Mucosa of rectum (tissue), 2 donors: ENCODE results near the gene ABHD16A.

Source experiments
- H3K27ac ChIP-seq, 2 donors: one replicate each; pipeline ENCODE4 v1.7.0; 2013; ENCODE audit warnings: inconsistent platforms in 2 of 2, low read depth in 2 of 2, low read length in 2 of 2
- H3K27me3 ChIP-seq, 2 donors: one replicate each; pipeline ENCODE4 v1.7.0; 2013; ENCODE audit warnings: low read length in 2 of 2; ENCODE audit not compliant: control insufficient read depth in 2 of 2, insufficient read depth in 2 of 2
- H3K36me3 ChIP-seq, 2 donors: one replicate each; pipeline ENCODE4 v1.7.0; 2013; ENCODE audit warnings: low read length in 2 of 2; ENCODE audit not compliant: control insufficient read depth in 2 of 2, insufficient read depth in 2 of 2
- H3K4me1 ChIP-seq, 2 donors: one replicate each; pipeline ENCODE4 v1.7.0; 2013; ENCODE audit warnings: low read length in 2 of 2, mild to moderate bottlenecking in 1 of 2; ENCODE audit not compliant: control insufficient read depth in 2 of 2, insufficient read depth in 2 of 2
- H3K4me3 ChIP-seq, 2 donors: one replicate each; pipeline ENCODE4 v1.7.0; 2013; ENCODE audit warnings: low read length in 2 of 2
- H3K9ac ChIP-seq, 2 donors: one replicate each; pipeline ENCODE4 v1.7.0; 2013; ENCODE audit warnings: low read length in 2 of 2, low read depth in 1 of 2, mild to moderate bottlenecking in 1 of 2
- H3K9me3 ChIP-seq, 2 donors: one replicate each; pipeline ENCODE4 v1.7.0; 2013; ENCODE audit warnings: low read length in 2 of 2; ENCODE audit not compliant: control insufficient read depth in 2 of 2
- donor health status: healthy.
- donor health status: Normal muscosa, but diverticular disease.

The ABHD16A gene

DNA sequence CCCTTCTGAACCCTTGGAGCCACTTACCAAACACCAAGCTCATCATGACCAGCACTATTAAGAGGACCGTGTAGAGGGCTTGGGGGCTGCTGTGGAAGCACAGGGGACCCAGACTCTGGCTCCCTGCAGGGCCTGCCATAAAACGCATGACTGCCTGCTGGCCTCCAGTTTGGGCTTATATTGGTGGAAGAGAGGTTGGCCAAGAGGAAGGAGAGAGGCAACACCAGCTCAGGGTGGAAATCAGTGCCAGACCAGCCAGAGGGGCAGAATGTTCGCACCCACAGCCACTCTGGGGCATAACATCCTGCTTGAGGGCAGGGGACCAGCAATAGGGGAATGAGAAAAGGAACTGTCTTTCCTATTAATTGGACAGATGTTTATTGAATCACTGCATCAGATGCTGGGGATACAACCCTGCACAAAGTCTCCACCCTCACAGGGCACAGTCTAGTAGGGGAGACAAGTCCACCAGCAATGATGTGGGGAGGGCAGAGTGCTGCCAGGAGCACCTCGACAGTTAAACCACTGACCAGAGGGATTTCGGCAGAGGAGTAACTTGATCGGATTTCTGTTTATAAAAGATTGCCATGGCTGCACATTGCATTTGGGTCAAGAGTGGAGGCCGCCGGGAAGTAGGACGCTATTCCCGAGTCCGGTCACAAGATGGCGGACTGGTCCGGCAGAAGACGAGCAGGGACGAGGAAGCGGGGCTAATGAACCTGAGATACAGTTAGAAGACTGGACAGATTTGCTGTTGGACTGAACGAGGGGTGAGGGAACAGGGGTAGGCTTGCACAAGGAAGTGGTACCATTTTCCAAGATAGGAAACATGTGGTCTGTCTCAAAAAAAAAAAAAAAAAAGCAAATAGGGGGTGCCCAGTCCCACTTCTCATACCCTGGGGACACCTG, 22.6 kb downstream of the ABHD16A start, which contains the start of gene LY6G5C:
LY6G5C (minus strand) TSS at position 842 of the 909 bp plus-strand sequence; CDS start at position 148, 694 bp downstream.
- H3K4me1 ChIP-seq = peaks cover 10 to 13% of the 10 kb centered on the region in 2 donors
- H3K27ac ChIP-seq = peak within 1 kb of the TSS; percentile 65 to 69
- peak within 1 kb of the TSS; percentile 66 to 81 for H3K4me3 ChIP-seq
- H3K9ac ChIP-seq = peak within 1 kb of the TSS; percentile 75 to 78
- no peaks in the 10 kb centered on the region for H3K36me3 ChIP-seq
- H3K9me3 ChIP-seq = no peaks in the 10 kb centered on the region
- H3K27me3 ChIP-seq = no peaks in the 10 kb centered on the region

DNA sequence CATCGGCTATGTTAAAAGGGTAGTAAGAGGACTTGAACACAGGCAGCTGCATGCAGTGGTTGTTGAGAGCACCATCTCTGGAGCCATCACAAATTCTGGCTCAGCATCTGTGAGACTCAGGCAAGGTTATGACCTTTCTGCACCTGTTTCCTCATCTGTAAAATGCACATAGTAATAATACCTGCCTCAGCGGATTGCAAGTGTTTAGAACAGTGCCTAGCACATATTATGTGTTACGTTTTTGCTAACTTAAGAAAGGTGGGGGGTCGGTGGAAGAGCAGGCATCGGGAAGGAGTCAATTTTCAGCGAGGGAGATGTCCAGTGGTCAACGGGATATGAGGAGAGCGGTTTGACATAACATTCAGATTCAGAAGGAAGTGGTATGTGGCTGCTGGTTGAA, 25.2 kb downstream of the ABHD16A start:
- Histone ChIP-seq H3K9ac (no peak overlapping the region), H3K9me3 (no peaks in the 10 kb centered on the region), H3K27ac (no peak overlapping the region), H3K27me3 (no peaks in the 10 kb centered on the region), H3K4me3 (no peak overlapping the region), H3K4me1 (peaks cover 10 to 13% of the 10 kb centered on the region in 2 donors), H3K36me3 (peaks cover 3 to 4% of the 10 kb centered on the region in 2 donors)

DNA sequence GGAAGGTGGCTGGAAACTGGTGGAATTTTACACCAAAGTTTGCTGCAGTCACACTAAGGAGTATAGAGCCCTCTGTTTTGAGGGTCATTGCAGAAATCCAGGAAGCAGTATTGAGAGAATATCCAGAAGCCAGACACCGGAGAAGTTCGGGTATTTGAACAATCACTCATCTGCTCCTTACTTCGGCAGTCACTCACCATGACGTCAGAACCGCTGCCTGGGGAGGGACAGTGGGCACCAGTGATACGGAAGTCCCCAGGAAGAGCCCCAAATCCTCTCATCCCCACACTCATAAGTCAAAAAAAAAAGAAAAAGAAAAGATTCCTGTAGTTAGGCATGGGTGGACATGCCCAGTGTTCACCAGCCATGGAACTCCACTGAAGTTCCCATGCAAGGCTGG, 26.2 kb downstream of the ABHD16A start:
- Histone ChIP-seq H3K9ac (no peak overlapping the region), H3K4me1 (peaks cover 10 to 13% of the 10 kb centered on the region in 2 donors), H3K27ac (no peak overlapping the region), H3K9me3 (no peaks in the 10 kb centered on the region), H3K4me3 (no peak overlapping the region), H3K27me3 (no peaks in the 10 kb centered on the region), H3K36me3 (peaks cover 7 to 10% of the 10 kb centered on the region in 2 donors)

DNA sequence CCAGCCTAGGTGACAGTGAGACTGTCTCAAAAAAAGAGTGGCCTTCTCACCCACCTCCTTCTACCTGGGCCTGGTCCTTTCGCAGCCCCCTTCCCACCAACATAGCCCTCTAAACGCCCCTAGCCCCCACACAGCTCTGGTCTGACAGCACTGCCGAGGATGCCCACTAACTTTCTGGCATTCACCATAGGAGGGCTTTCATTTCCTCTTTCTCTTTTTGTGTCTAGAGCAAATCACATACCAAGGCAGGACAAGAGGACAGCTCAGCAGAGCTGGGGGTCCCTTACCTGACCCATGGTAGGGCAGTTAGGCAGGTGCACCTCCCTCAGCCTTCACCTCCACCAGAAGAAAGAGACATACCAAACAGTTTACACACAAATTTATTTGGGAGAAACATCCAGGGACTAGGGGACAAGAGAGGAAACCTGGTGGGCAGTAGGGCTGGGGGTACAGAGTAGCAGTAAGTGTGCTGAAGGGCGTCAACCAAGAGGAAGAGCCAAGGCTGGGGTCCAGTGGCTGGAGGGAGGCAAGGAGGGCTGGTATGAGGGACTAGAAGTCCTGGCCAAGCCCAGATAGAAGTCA, 26.7 kb downstream of the ABHD16A start:
- peaks cover 12 to 15% of the 10 kb centered on the region in 2 donors for H3K36me3 ChIP-seq
- no peaks in the 10 kb centered on the region for H3K27me3 ChIP-seq
- no peak overlapping the region for H3K9ac ChIP-seq
- H3K27ac ChIP-seq = no peak overlapping the region
- H3K4me3 ChIP-seq = no peak overlapping the region
- H3K4me1 ChIP-seq = peaks cover 7 to 11% of the 10 kb centered on the region in 2 donors
- no peaks in the 10 kb centered on the region for H3K9me3 ChIP-seq

DNA sequence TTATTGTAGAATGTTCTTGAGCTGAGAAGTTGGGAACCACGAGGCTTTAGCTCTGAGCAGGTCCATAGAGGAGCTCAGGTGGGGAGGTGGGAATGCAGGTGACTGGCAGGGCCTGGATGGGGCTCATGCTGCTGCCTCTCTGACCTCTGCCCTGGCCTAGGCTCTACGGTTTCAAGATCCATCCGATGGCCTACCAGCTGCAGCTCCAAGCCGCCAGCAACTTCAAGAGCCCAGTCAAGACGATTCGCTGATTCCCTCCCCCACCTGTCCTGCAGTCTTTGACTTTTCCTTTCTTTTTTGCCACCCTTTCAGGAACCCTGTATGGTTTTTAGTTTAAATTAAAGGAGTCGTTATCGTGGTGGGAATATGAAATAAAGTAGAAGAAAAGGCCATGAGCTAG, 33.4 kb downstream of the ABHD16A start, which contains the start of gene LY6G5B:
LY6G5B (plus strand) TSS at position 301 of the 400 bp plus-strand sequence. CDS start 975 bp downstream, outside the sequence.
- Histone ChIP-seq H3K9me3 (no peaks in the 10 kb centered on the region), H3K4me1 (peaks cover 5 to 12% of the 10 kb centered on the region in 2 donors), H3K36me3 (peaks cover 52 to 54% of the 10 kb centered on the region in 2 donors), H3K9ac (no peak within 1 kb of the TSS), H3K27ac (no peak within 1 kb of the TSS), H3K27me3 (no peaks in the 10 kb centered on the region), H3K4me3 (no peak within 1 kb of the TSS)

DNA sequence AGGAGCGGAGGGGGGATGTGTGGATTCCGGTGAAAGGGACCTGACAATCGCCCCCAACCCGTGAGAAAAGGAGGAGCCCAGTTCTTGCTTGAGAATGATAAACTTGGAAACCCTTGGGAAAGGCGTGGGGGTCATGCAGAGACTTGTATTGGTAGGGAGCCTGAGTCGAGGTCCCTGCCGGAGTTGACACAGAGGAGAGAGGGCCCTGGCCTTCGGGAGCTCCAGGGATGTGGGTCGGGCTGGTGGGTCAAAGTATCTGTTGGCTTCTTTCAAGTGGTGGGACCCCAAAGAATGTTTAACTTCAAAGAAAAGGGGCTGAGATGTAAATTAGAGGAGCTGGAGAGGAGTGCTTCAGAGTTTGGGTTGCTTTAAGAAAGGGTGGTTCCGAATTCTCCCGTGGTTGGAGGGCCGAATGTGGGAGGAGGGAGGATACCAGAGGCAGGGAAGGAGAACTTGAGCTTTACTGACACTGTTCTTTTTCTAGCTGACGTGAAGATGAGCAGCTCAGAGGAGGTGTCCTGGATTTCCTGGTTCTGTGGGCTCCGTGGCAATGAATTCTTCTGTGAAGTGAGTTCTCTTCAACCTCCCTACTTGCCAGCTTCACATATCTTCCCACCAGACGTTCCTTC, 36.7 kb downstream of the ABHD16A start:
- peak overlapping the region; percentile 80 to 99 for H3K27ac ChIP-seq
- H3K9me3 ChIP-seq = no peaks in the 10 kb centered on the region
- H3K4me3 ChIP-seq = peak overlapping the region; percentile 88 to 95
- H3K27me3 ChIP-seq = no peaks in the 10 kb centered on the region
- peaks cover 21 to 26% of the 10 kb centered on the region in 2 donors for H3K4me1 ChIP-seq
- H3K36me3 ChIP-seq = peaks cover 43 to 55% of the 10 kb centered on the region in 2 donors
- peak overlapping the region; percentile 95 for H3K9ac ChIP-seq

DNA sequence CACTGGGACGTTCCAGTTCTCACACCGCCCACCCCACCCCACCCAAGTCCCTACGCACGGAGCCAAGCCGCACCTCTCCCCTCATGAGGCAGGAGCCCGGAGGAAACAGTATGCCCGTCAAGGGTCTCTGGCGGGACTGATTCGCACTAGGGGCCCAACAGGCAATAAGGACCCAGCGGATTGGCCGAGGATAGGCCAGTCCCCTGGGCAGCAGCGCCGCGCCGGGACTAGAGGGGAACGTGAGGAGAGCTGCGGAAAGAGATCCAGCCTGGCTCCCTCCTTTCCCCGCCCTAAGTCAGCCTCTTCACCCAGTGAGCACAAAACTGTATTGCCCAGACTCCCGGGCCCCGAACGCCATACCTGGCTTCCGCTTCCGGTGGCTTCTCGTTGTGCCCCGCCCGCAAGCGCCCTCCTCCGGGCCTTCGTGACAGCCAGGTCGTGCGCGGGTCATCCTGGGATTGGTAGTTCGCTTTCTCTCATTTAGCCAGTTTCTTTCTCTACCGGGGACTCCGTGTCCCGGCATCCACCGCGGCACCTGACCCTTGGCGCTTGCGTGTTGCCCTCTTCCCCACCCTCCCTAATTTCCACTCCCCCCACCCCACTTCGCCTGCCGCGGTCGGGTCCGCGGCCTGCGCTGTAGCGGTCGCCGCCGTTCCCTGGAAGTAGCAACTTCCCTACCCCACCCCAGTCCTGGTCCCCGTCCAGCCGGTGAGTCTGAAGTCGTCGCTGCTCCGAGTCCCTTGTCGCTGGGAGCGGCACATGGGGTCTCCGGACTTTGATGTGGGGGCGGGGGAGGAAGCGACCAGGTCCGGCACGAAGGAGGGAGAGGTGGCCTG, 37.4 kb downstream of the ABHD16A start, which contains the start of gene CSNK2B:
CSNK2B (plus strand) TSS at position 580 of the 836 bp plus-strand sequence. CDS start 752 bp downstream, outside the sequence.
- Histone ChIP-seq H3K4me1 (peaks cover 21 to 31% of the 10 kb centered on the region in 2 donors), H3K36me3 (peaks cover 36 to 48% of the 10 kb centered on the region in 2 donors)

DNA sequence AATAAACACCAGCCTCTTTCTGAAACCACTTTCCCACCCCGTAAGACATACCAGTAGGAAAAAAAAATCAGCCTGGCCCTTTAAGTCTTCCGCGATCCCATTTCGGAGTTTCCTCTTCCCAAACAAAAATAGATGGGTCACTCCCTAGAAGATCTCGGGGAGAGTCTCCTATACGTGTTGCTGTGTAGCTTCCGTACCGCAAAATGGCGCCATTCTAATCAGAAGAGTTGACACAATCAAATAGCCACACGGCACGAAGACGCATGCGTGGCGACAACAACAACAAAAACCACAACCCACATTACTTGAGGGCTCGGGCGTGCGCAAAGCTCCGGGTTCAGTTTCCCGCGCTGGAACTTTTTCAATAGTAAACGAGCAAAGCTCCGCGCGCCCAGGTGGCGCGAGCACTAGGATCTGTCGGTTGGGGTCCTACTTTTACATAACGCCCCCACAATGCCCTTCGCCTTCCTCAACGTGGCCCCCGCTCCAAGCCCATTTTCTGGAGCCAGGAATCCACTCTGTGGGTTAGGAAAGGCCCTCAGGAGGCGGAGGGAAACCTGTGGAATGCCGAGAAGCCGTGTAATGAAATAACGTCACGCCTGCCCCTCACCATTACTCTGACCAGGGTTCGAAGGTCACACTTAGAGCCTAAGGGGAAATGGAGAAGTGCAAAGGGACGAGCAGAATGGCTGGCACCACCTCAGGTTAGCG, 38.2 kb downstream of the ABHD16A start, which contains the start of gene GPANK1:
GPANK1 (minus strand) TSS at position 208 of the 711 bp plus-strand sequence. CDS start 519 bp downstream, outside the sequence.
- H3K4me1 ChIP-seq = peaks cover 21 to 33% of the 10 kb centered on the region in 2 donors
- peak within 1 kb of the TSS; percentile 95 to 98 for H3K9ac ChIP-seq
- peaks cover 29 to 42% of the 10 kb centered on the region in 2 donors for H3K36me3 ChIP-seq

More for the DNA sequence above, 37.4 kb downstream of the ABHD16A start, which contains the start of gene CSNK2B:
- Histone ChIP-seq H3K9me3 (no peaks in the 10 kb centered on the region), H3K27me3 (no peaks in the 10 kb centered on the region), H3K4me3 (peak within 1 kb of the TSS; percentile 88 to 95), H3K9ac (peak within 1 kb of the TSS; percentile 95 to 98), H3K27ac (peak within 1 kb of the TSS; percentile 98 to 99)

More for the DNA sequence above, 38.2 kb downstream of the ABHD16A start, which contains the start of gene GPANK1:
- no peaks in the 10 kb centered on the region for H3K27me3 ChIP-seq
- H3K27ac ChIP-seq = peak within 1 kb of the TSS; percentile 98 to 99
- H3K9me3 ChIP-seq = no peaks in the 10 kb centered on the region
- H3K4me3 ChIP-seq = peak within 1 kb of the TSS; percentile 88 to 95
